ENCODE data around the gene IFRD2. TPM values are rescaled to one million over a fixed set of nuclear protein-coding genes. Genes with fewer than 3 reads are reported as not detected.

The IFRD2 gene
- total RNA-seq, 1 experiment from 2014 or later = 89.5 TPM

- DNase-seq = no peak
- Histone ChIP-seq H3K4me3 (ENCODE audit: low read depth, low read length) (no peak overlapping the region), H3K9me3 (no peaks in the 10 kb centered on the region), H3K36me3 (ENCODE audit: control insufficient read depth, insufficient read depth, low read length) (no peaks in the 10 kb centered on the region), H3K4me1 (peaks cover 8% of the 10 kb centered on the region), H3K27me3 (replicated peaks; ENCODE audit: control insufficient read depth, insufficient read depth, low read length) (no peaks in the 10 kb centered on the region)
- Mint-ChIP-seq H3K27me3 (ENCODE audit: insufficient read depth, unreplicated experiment) (no peaks in the 10 kb centered on the region), H3K36me3 (ENCODE audit: insufficient read depth, unreplicated experiment) (peaks cover 20% of the 10 kb centered on the region), H3K4me1 (ENCODE audit: low read depth, unreplicated experiment) (no peaks in the 10 kb centered on the region), H3K4me3 (ENCODE audit: unreplicated experiment) (no peak overlapping the region), H3K27ac (ENCODE audit: unreplicated experiment) (no peak overlapping the region), H3K9me3 (ENCODE audit: unreplicated experiment) (no peaks in the 10 kb centered on the region)
- ChIA-PET POLR2A (interaction anchor here (0.7 kb wide), 1 partner anchor 16 kb away, joined by 6 read pairs; no protein-coding TSS in a partner anchor), CTCF (interaction anchor here (0.7 to 4.1 kb wide), 3 partner anchors 12 to 55 kb away, joined by 3 to 30 read pairs (median 23); partner anchors contain the start of gene GNAI2)
- BruUV-seq (replicated peaks) = no TSS peak
- intact Hi-C loops (cut with micrococcal nuclease; ENCODE audit: unreplicated experiment) = no loop called here
- TF ChIP-seq, protein P1, sequence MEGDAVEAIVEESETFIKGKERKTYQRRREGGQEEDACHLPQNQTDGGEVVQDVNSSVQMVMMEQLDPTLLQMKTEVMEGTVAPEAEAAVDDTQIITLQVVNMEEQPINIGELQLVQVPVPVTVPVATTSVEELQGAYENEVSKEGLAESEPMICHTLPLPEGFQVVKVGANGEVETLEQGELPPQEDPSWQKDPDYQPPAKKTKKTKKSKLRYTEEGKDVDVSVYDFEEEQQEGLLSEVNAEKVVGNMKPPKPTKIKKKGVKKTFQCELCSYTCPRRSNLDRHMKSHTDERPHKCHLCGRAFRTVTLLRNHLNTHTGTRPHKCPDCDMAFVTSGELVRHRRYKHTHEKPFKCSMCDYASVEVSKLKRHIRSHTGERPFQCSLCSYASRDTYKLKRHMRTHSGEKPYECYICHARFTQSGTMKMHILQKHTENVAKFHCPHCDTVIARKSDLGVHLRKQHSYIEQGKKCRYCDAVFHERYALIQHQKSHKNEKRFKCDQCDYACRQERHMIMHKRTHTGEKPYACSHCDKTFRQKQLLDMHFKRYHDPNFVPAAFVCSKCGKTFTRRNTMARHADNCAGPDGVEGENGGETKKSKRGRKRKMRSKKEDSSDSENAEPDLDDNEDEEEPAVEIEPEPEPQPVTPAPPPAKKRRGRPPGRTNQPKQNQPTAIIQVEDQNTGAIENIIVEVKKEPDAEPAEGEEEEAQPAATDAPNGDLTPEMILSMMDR (IDR thresholded peaks at IDR 0.05; ENCODE audit: insufficient read depth in 1 of 2, low read depth in 1 of 2, low read length in 1 of 2, severe bottlenecking in 1 of 2, unreplicated experiment in 1 of 2) = no peak
Measured at GRCh38 chr3:50248387-50248786, 43.8 kb downstream of the IFRD2 start.

GRCh38 chr3:50246517-50246954, 45.7 kb downstream of the IFRD2 start:
- Mint-ChIP-seq H3K9me3 (ENCODE audit: unreplicated experiment) (no peaks in the 10 kb centered on the region), H3K27ac (ENCODE audit: unreplicated experiment) (peak overlapping the region; percentile 55), H3K36me3 (ENCODE audit: insufficient read depth, unreplicated experiment) (peaks cover 20% of the 10 kb centered on the region), H3K4me1 (ENCODE audit: low read depth, unreplicated experiment) (no peaks in the 10 kb centered on the region), H3K4me3 (ENCODE audit: unreplicated experiment) (no peak overlapping the region), H3K27me3 (ENCODE audit: insufficient read depth, unreplicated experiment) (no peaks in the 10 kb centered on the region)
- TF ChIP-seq, protein P1 (IDR thresholded peaks at IDR 0.05; ENCODE audit: insufficient read depth in 1 of 2, low read depth in 1 of 2, low read length in 1 of 2, severe bottlenecking in 1 of 2, unreplicated experiment in 1 of 2) = no peak
- intact Hi-C loops (cut with micrococcal nuclease; ENCODE audit: unreplicated experiment) = loop anchor here (1.0 kb wide), 1 partner anchor 19 kb away; no protein-coding TSS in a partner anchor
- no peak overlapping the region for H3K4me3 ChIP-seq (ENCODE audit: low read depth, low read length)
- DNase-seq = no peak
- no peaks in the 10 kb centered on the region for H3K36me3 ChIP-seq (ENCODE audit: control insufficient read depth, insufficient read depth, low read length)
- H3K27me3 ChIP-seq (replicated peaks; ENCODE audit: control insufficient read depth, insufficient read depth, low read length) = no peaks in the 10 kb centered on the region
- H3K9me3 ChIP-seq = no peaks in the 10 kb centered on the region
- no TSS peak for BruUV-seq (replicated peaks)
- peaks cover 8% of the 10 kb centered on the region for H3K4me1 ChIP-seq
- ChIA-PET CTCF (interaction anchor here (0.7 to 4.1 kb wide), 13 partner anchors 9 to 110 kb away, joined by 3 to 30 read pairs (median 4); partner anchors contain the start of gene GNAI2), POLR2A (interaction anchor here (0.6 to 1.1 kb wide), 3 partner anchors 11 to 146 kb away, joined by 3 to 4 read pairs (median 4); no protein-coding TSS in a partner anchor)

DNA sequence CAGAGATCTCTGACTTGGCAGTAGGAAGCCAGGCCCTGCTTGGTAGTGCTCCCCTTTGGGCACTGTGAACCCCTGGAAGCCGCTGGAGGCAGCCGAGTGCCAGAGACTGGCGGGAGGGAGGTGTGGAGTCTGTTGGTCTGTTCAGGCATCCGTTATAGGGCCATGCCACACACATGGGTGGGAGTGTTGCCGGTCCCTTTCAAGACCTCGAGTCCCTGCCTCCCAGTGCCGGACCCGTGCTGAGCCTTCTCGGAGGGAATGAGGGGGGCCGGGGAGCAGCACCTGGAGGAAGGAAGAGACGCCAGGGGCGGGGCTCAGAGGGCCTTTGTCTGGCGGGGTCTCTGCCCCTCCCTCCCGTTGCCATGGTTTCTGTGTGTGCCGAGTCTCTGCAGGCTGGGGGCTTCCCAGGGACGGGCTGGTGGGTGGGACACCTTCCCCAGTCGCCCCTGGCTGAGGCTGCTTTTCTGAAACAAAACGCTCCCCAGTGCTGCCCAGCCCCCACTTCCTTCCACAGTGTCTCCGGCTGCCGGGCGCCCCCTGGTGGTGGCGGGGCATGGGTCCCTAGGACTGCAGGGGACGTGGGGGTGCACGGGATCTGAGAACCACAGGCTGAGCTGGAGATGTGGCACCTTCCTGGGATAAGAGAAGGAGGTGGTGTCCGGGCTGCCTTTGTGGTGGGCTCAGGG, 46.3 kb downstream of the IFRD2 start:
- TF ChIP-seq, protein P1 (IDR thresholded peaks at IDR 0.05; ENCODE audit: insufficient read depth in 1 of 2, low read depth in 1 of 2, low read length in 1 of 2, severe bottlenecking in 1 of 2, unreplicated experiment in 1 of 2) = peak; percentile 87 to 97
- intact Hi-C loops (cut with micrococcal nuclease; ENCODE audit: unreplicated experiment) = loop anchor here (1.0 kb wide), 1 partner anchor 19 kb away; no protein-coding TSS in a partner anchor
- Mint-ChIP-seq H3K27me3 (ENCODE audit: insufficient read depth, unreplicated experiment) (no peaks in the 10 kb centered on the region), H3K4me1 (ENCODE audit: low read depth, unreplicated experiment) (no peaks in the 10 kb centered on the region), H3K4me3 (ENCODE audit: unreplicated experiment) (no peak overlapping the region), H3K36me3 (ENCODE audit: insufficient read depth, unreplicated experiment) (peaks cover 15% of the 10 kb centered on the region), H3K27ac (ENCODE audit: unreplicated experiment) (peak overlapping the region; percentile 55), H3K9me3 (ENCODE audit: unreplicated experiment) (no peaks in the 10 kb centered on the region)
- no peaks in the 10 kb centered on the region for H3K27me3 ChIP-seq (replicated peaks; ENCODE audit: control insufficient read depth, insufficient read depth, low read length)
- no peaks in the 10 kb centered on the region for H3K9me3 ChIP-seq
- ChIA-PET POLR2A (interaction anchor here (0.6 to 1.1 kb wide), 3 partner anchors 10 to 145 kb away, joined by 3 to 4 read pairs (median 4); no protein-coding TSS in a partner anchor), CTCF (interaction anchor here (0.7 to 4.1 kb wide), 13 partner anchors 10 to 109 kb away, joined by 3 to 30 read pairs (median 4); partner anchors contain the start of gene GNAI2)
- DNase-seq = peak; percentile 81 to 90
- BruUV-seq (replicated peaks) = no TSS peak
- no peaks in the 10 kb centered on the region; the same call in 1 of the 2 replicates for H3K36me3 ChIP-seq (ENCODE audit: control insufficient read depth, insufficient read depth, low read length)
- H3K4me1 ChIP-seq = peaks cover 8% of the 10 kb centered on the region
- no peak overlapping the region for H3K4me3 ChIP-seq (ENCODE audit: low read depth, low read length)

Measured in Caco-2 (cell line).